ENCODE data around the gene TP53BP2. TPM values are rescaled to one million over a fixed set of nuclear protein-coding genes. Genes with fewer than 3 reads are reported as not detected.

TP53BP2 gene
- total RNA-seq, 1 experiment from 2014 or later, result 38.2 TPM

GRCh38 chr1:223730479-223731132 lies 115.1 kb downstream of the TP53BP2 start:
- H3K9me3 ChIP-seq (ENCODE audit: control insufficient read depth in 1 of 2, insufficient read depth in 1 of 2, low read depth in 1 of 2, low read length in 2 of 2), result no peaks in the 10 kb centered on the region
- no peak overlapping the region for H2AFZ ChIP-seq (ENCODE audit: low read depth, low read length, poor library complexity, severe bottlenecking)
- no TSS peak for BruUV-seq (replicated peaks)
- H3K27ac ChIP-seq (ENCODE audit: low read depth, low read length), result no peak overlapping the region
- H3K36me3 ChIP-seq (ENCODE audit: control insufficient read depth in 1 of 2, insufficient read depth in 2 of 2, low read length in 2 of 2), result peaks cover 0 to 50% of the 10 kb centered on the region in 2 experiments; a peak in 1 of 4 replicates
- DNase-seq (ENCODE audit: low read depth, low spot score), result no peak
- ChIA-PET CTCF (no interaction called here), POLR2A (no interaction called here), RAD21 (ENCODE audit: low non-redundant PET in 1 of 2, low total read pairs in 2 of 2, uncharacterized antibody in 2 of 2, unreplicated experiment in 2 of 2) (no interaction called here)
- H3K27me3 ChIP-seq (ENCODE audit: insufficient read depth, low read length), result no peaks in the 10 kb centered on the region
- H3K4me3 ChIP-seq (replicated peaks in 1 of 2; ENCODE audit: low read depth in 1 of 2, low read length in 2 of 2), result no peak overlapping the region
- H3K4me2 ChIP-seq (ENCODE audit: low read length), result no peak overlapping the region
- intact Hi-C loops (cut with micrococcal nuclease), result no loop called here
- no peak overlapping the region for H3K9ac ChIP-seq (ENCODE audit: low read length)
- no peaks in the 10 kb centered on the region for H4K20me1 ChIP-seq (ENCODE audit: insufficient read depth)
- peaks cover 99% of the 10 kb centered on the region for H3K79me2 ChIP-seq (ENCODE audit: insufficient read depth, low read length)
- H3K9me2 ChIP-seq (ENCODE audit: insufficient read depth), result no peaks in the 10 kb centered on the region
- TF ChIP-seq RAD21 (IDR thresholded peaks at IDR 0.05; ENCODE audit: low read depth) (no peak), SRF (IDR thresholded peaks at IDR 0.05; ENCODE audit: low read depth) (no peak), FOSL1 (IDR thresholded peaks at IDR 0.05; ENCODE audit: low read depth) (no peak), ZNF274 (IDR thresholded peaks at IDR 0.05; ENCODE audit: low read depth, low read length) (no peak), REST (IDR thresholded peaks at IDR 0.05; ENCODE audit: low read depth) (no peak), SP1 (IDR thresholded peaks at IDR 0.05; ENCODE audit: low read depth) (no peak), ZFX (IDR thresholded peaks at IDR 0.05) (no peak)
- TF ChIP-seq, protein P1, sequence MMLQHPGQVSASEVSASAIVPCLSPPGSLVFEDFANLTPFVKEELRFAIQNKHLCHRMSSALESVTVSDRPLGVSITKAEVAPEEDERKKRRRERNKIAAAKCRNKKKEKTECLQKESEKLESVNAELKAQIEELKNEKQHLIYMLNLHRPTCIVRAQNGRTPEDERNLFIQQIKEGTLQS (IDR thresholded peaks at IDR 0.05), result no peak
- H3K4me1 ChIP-seq (ENCODE audit: control insufficient read depth in 1 of 2, insufficient read depth in 2 of 2, low read length in 2 of 2), result peaks cover 21 to 50% of the 10 kb centered on the region in 2 experiments
- no peak for ATAC-seq

All from HCT116 (cell line).